GM18517 (cell line): ENCODE measurements around the gene KLF15.

ENCODE experiments used
- ATAC-seq: cut with Tn5 transposase; IDR thresholded peaks from one replicate; pipeline ENCODE4 v1.9.1; 2021; ENCODE audit warnings: mild to moderate bottlenecking, moderate library complexity; ENCODE audit not compliant: unreplicated experiment

Gene KLF15

GRCh38 chr3:126307591-126308393 is 49.4 kb downstream of the KLF15 start:
- ATAC-seq = no peak

GRCh38 chr3:126306888-126307482 is 50.2 kb downstream of the KLF15 start:
- no peak for ATAC-seq

- ATAC-seq = no peak
Observed at GRCh38 chr3:126306397-126306796, 50.8 kb downstream of the KLF15 start.

GRCh38 chr3:126305427-126305826 is 51.8 kb downstream of the KLF15 start:
- no peak for ATAC-seq

GRCh38 chr3:126304704-126305103 is 52.5 kb downstream of the KLF15 start:
- ATAC-seq = no peak

- no peak for ATAC-seq
Observed at GRCh38 chr3:126304291-126304690, 52.9 kb downstream of the KLF15 start.

GRCh38 chr3:126303272-126303671 is 53.9 kb downstream of the KLF15 start:
- ATAC-seq = no peak

GRCh38 chr3:126300761-126301481 is 56.3 kb downstream of the KLF15 start:
- no peak for ATAC-seq

- ATAC-seq = no peak
Observed at GRCh38 chr3:126300001-126300760, 57.0 kb downstream of the KLF15 start.

GRCh38 chr3:126295407-126295939 is 61.7 kb downstream of the KLF15 start:
- no peak for ATAC-seq

GRCh38 chr3:126294211-126294808 is 62.9 kb downstream of the KLF15 start:
- no peak for ATAC-seq

- no peak for ATAC-seq
Observed at GRCh38 chr3:126293370-126294082, 63.7 kb downstream of the KLF15 start.
